Peyer's patch (tissue), 4 donors: ENCODE data around the gene CPED1. TPM values are rescaled to one million over a fixed set of nuclear protein-coding genes. Genes with fewer than 3 reads are reported as not detected.

Experiments used
- DNase-seq, 3 donors: peaks; one replicate each; pipeline ENCODE4 v3.0.0-alpha.2; 2017 to 2019
- H3K27ac ChIP-seq, 4 donors: fragments of 200-600 bp; sonication (generic); one replicate each; pipeline ENCODE4 v1.5.1; 2016 to 2019
- H3K27me3 ChIP-seq, 2 donors: fragments of 200-600 bp; sonication (generic); one replicate each; pipeline ENCODE4 v1.5.1; 2019
- H3K36me3 ChIP-seq, 3 donors: fragments of 200-600 bp; sonication (generic); one replicate each; pipeline ENCODE4 v1.5.1; 2016 to 2019
- H3K4me1 ChIP-seq, 4 donors: fragments of 200-600 bp; sonication (generic); one replicate each; pipeline ENCODE4 v1.5.1; 2016 to 2019
- H3K4me3 ChIP-seq, 4 donors: fragments of 200-600 bp; sonication (generic); 1 replicate in 3 of 4; 2 replicates in 1 of 4; pipeline ENCODE4 v1.5.1; 2016 to 2019; ENCODE audit warnings: mild to moderate bottlenecking in 1 of 4
- H3K9me3 ChIP-seq, 4 donors: fragments of 200-600 bp; sonication (generic); one replicate each; pipeline ENCODE4 v1.5.1; 2016 to 2019; ENCODE audit warnings: mild to moderate bottlenecking in 1 of 4
- POLR2A ChIP-seq, 2 donors: fragments of 450-650 bp; IDR thresholded peaks; one replicate each; pipeline ENCODE4 v1.5.1; 2017; ENCODE audit warnings: antibody characterized with exemption in 2 of 2, mild to moderate bottlenecking in 2 of 2, moderate library complexity in 2 of 2
- total RNA-seq, 4 donors: library from RNA; depleted of rRNA; stranded (reverse); fragments of >200 nt; gene quantifications; one replicate each; pipeline ENCODE4 v1.1.0, GENCODE V29; 2016
- TF ChIP-seq, protein P1 (sequence below), 6 experiments: fragments of 450-650 bp in 4 of 6; fragments of 200-600 bp in 2 of 6; sonication (generic) in 1 of 6; IDR thresholded peaks; one replicate each; pipeline ENCODE4 v1.5.1; 2017 to 2019; ENCODE audit warnings: antibody characterized with exemption in 6 of 6, mild to moderate bottlenecking in 3 of 6, moderate library complexity in 1 of 6

Gene CPED1
- total RNA-seq, 4 donors from 2014 or later, result 4.4 to 50.3 (median 8.5) TPM

DNA sequence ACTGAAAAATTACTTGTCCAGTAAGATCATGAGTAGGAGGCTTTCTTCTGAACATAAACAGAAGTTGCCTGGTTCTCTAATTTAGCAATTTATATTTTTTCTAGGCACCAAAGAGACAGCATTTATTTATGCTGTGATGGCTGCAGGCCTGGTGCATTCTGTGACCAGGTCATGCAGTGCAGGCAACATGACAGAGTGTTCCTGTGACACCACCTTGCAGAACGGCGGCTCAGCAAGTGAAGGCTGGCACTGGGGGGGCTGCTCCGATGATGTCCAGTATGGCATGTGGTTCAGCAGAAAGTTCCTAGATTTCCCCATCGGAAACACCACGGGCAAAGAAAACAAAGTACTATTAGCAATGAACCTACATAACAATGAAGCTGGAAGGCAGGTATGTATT is 343.1 kb downstream of the CPED1 start:
- H3K9me3 ChIP-seq, result no peaks in the 10 kb centered on the region
- peaks cover 0 to 21% (median 3%) of the 10 kb centered on the region in 4 donors for H3K4me1 ChIP-seq
- peaks cover 0 to 21% of the 10 kb centered on the region in 2 donors for H3K27me3 ChIP-seq
- no peak overlapping the region for H3K4me3 ChIP-seq
- DNase-seq, result no peak
- no peak overlapping the region for H3K27ac ChIP-seq
- H3K36me3 ChIP-seq, result no peaks in the 10 kb centered on the region
- TF ChIP-seq POLR2A (IDR thresholded peaks at IDR 0.05), result no peak
- TF ChIP-seq, protein P1, sequence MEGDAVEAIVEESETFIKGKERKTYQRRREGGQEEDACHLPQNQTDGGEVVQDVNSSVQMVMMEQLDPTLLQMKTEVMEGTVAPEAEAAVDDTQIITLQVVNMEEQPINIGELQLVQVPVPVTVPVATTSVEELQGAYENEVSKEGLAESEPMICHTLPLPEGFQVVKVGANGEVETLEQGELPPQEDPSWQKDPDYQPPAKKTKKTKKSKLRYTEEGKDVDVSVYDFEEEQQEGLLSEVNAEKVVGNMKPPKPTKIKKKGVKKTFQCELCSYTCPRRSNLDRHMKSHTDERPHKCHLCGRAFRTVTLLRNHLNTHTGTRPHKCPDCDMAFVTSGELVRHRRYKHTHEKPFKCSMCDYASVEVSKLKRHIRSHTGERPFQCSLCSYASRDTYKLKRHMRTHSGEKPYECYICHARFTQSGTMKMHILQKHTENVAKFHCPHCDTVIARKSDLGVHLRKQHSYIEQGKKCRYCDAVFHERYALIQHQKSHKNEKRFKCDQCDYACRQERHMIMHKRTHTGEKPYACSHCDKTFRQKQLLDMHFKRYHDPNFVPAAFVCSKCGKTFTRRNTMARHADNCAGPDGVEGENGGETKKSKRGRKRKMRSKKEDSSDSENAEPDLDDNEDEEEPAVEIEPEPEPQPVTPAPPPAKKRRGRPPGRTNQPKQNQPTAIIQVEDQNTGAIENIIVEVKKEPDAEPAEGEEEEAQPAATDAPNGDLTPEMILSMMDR (IDR thresholded peaks at IDR 0.05), result no peak

DNA sequence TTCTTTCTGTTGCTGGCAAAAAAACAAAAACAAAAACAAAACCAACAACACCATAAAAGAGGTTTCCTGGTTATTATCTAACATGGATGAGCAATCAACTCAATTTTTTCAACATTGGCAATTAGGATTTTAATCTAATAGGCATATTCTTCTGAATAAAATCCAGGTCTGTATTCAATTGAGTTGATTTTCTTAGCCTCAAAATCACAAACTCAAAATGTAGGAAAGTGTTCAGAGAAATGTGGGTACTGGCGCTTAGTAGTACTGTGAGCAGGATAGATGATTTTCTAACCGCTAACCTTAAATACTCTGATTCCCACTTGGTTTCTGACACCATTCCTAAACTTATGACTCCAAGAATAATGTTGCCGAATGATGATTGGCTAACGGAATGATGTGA is 345.9 kb downstream of the CPED1 start:
- H3K9me3 ChIP-seq, result no peaks in the 10 kb centered on the region
- no peaks in the 10 kb centered on the region for H3K36me3 ChIP-seq
- peaks cover 0 to 10% of the 10 kb centered on the region in 2 donors for H3K27me3 ChIP-seq
- no peak overlapping the region for H3K27ac ChIP-seq
- H3K4me3 ChIP-seq, result no peak overlapping the region
- H3K4me1 ChIP-seq, result peaks cover 0 to 14% (median 3%) of the 10 kb centered on the region in 4 donors
- DNase-seq, result no peak
- no peak for TF ChIP-seq POLR2A (IDR thresholded peaks at IDR 0.05)
- TF ChIP-seq, protein P1 (IDR thresholded peaks at IDR 0.05), result no peak

DNA sequence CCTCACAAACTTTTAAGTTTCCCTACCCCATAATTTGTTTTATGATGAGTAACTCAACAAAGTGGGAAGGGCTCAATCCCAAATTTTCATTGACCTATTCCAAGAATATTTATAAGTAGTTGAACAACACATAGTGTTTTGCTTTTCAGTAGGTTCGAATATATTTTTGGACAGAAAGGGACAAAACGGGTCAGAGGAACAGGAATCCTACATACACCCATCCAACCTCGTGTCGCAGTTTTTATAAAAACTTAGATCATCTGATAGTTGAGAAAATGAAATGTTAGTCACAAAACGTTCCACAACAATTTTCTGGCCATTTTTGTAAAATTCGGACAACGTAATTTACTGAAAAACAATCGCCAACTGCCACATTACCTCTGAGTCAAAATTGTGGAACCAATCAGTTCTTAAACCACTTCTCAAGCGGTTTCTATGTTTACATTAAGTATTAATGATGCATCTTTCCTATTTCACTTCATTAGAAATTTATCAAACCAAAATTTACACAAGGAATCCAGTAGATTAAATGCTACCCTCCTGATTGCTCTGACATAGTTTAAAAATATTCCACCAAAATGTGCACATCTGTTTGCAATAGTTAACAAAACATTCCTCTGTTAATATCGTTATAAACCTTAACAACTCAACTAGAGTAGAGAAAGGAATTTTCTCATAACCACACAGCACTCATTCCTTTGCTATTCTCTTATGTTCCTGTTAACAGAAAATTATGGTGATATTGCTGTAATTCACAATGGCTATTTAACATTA is 346.6 kb downstream of the CPED1 start:
- Histone ChIP-seq H3K27me3 (peaks cover 0 to 3% of the 10 kb centered on the region in 2 donors), H3K4me3 (no peak overlapping the region), H3K9me3 (no peaks in the 10 kb centered on the region), H3K27ac (no peak overlapping the region), H3K4me1 (peaks cover 0 to 7% (median 2%) of the 10 kb centered on the region in 4 donors), H3K36me3 (no peaks in the 10 kb centered on the region)
- TF ChIP-seq, protein P1 (IDR thresholded peaks at IDR 0.05), result no peak
- no peak for TF ChIP-seq POLR2A (IDR thresholded peaks at IDR 0.05)
- no peak for DNase-seq

DNA sequence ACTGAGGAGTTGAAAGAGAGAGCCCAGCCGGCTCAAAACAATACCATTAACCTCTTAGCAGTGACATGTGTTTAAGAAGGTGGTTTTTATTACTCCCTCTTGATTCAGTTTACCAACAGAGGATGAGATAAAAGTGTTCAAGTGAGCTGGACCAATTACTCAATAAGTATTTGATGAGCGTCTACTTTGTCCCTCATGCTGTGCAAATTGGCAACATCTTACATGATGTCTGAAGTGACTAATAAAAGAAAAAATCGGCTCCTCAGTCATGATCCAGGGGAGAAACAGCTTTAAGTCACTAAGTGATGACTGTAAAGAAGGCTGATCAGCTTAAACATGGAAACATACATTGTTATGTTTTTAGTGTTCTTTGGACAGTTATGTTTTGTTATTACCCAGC is 348.1 kb downstream of the CPED1 start:
- DNase-seq, result no peak
- Histone ChIP-seq H3K9me3 (no peaks in the 10 kb centered on the region), H3K27ac (no peak overlapping the region), H3K4me3 (no peak overlapping the region), H3K27me3 (no peaks in the 10 kb centered on the region), H3K36me3 (no peaks in the 10 kb centered on the region), H3K4me1 (no peaks in the 10 kb centered on the region)
- no peak for TF ChIP-seq POLR2A (IDR thresholded peaks at IDR 0.05)
- TF ChIP-seq, protein P1 (IDR thresholded peaks at IDR 0.05), result no peak

DNA sequence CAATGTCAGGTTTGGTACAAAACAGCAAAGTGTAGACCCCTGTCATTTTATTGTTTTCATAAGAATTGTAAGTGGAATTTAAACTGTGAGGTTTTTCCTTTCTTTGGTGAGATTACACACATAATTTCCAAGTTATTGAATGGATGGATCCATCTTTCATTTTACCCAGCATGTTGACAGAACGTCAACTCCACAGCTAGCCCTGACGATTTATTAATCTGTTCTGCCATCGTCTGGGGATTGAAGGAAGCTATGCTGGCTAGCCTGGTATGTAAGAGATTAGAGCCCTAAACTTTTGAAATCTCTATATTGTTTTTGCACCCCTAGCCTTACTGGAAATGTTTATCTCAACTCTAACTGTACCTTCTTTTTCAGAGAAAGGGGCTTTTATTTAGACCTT is 348.9 kb downstream of the CPED1 start:
- no peak overlapping the region for H3K4me3 ChIP-seq
- no peaks in the 10 kb centered on the region for H3K27me3 ChIP-seq
- H3K36me3 ChIP-seq, result no peaks in the 10 kb centered on the region
- DNase-seq, result no peak
- H3K27ac ChIP-seq, result no peak overlapping the region
- TF ChIP-seq, protein P1 (IDR thresholded peaks at IDR 0.05), result peak in 3 of 6 experiments; percentile 15 to 35 (median 16)
- no peak for TF ChIP-seq POLR2A (IDR thresholded peaks at IDR 0.05)
- H3K9me3 ChIP-seq, result no peaks in the 10 kb centered on the region
- no peaks in the 10 kb centered on the region for H3K4me1 ChIP-seq
